Activated T-helper 17 cell treated with anti-CD3 and anti-CD28 coated beads, Interleukin-2, amount 50 U/mL, for 72 hours (primary cell): ENCODE results near the gene CARD10. TPM values are rescaled to one million over a fixed set of nuclear protein-coding genes. Genes with fewer than 3 reads are reported as not detected.
A peak's percentile ranks its signal among the peaks of the same experiment; 100 is the strongest.
"Not testable (repeated sequence)": the region's sequence is repeated elsewhere in the genome, so short reads cannot be mapped to it uniquely, and the experiment has no call there.

ENCODE experiments used
- ATAC-seq: fragments of 150-1000 bp; cut with Tn5 transposase; replicated peaks from 2 replicates; pipeline ENCODE4 v1.10.0; 2021; ENCODE audit warnings: mild to moderate bottlenecking, moderate library complexity
- H3K27ac Mint-ChIP-seq: one replicate; pipeline ENCODE4 v1.8.0; 2022; ENCODE audit warnings: mixed read lengths
- H3K27me3 Mint-ChIP-seq: one replicate; pipeline ENCODE4 v1.8.0; 2022; ENCODE audit warnings: mixed read lengths
- H3K36me3 Mint-ChIP-seq: one replicate; pipeline ENCODE4 v1.8.0; 2022; ENCODE audit warnings: low read depth, mild to moderate bottlenecking, mixed read lengths
- H3K4me1 Mint-ChIP-seq: one replicate; pipeline ENCODE4 v1.8.0; 2022; ENCODE audit warnings: mixed read lengths
- H3K4me3 Mint-ChIP-seq: one replicate; pipeline ENCODE4 v1.8.0; 2022; ENCODE audit warnings: mild to moderate bottlenecking, mixed read lengths
- H3K9me3 Mint-ChIP-seq: one replicate; pipeline ENCODE4 v1.8.0; 2022; ENCODE audit warnings: mixed read lengths
- total RNA-seq, 2 donors: library from RNA; stranded (reverse); gene quantifications; one replicate each; pipeline ENCODE4 v1.2.3, GENCODE V29; 2022

CARD10 gene
- total RNA-seq, 2 donors from 2014 or later = 0.09 TPM; not detected in 1

DNA sequence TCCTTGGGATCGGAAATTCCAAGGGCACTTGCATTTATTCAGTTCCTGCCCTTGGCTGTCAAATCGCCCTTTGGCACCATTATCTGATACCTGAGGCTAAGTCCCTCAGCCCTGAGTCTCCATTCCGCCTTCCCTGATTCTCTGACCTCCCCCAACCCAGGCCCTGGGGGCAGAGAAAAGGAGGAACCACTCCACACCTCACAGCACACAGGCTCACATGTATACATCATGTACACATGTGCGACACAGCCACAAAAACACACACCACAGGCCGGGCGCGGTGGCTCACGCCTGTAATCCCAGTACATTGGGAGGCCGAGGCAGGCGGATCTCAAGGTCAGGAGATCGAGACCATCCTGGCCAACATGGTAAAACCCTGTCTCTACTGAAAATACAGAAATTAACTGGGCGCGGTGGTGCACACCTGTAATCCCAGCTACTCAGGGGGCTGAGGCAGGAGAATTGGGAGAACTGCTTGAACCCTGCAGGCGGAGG is 51.0 kb downstream of the CARD10 start:
- peaks cover 92% of the 10 kb centered on the region for H3K36me3 Mint-ChIP-seq
- not testable (repeated sequence) for H3K27me3 Mint-ChIP-seq, H3K4me3 Mint-ChIP-seq, ATAC-seq, H3K9me3 Mint-ChIP-seq
- peaks cover 13% of the 10 kb centered on the region for H3K4me1 Mint-ChIP-seq
- H3K27ac Mint-ChIP-seq = peak overlapping the region; percentile 70

DNA sequence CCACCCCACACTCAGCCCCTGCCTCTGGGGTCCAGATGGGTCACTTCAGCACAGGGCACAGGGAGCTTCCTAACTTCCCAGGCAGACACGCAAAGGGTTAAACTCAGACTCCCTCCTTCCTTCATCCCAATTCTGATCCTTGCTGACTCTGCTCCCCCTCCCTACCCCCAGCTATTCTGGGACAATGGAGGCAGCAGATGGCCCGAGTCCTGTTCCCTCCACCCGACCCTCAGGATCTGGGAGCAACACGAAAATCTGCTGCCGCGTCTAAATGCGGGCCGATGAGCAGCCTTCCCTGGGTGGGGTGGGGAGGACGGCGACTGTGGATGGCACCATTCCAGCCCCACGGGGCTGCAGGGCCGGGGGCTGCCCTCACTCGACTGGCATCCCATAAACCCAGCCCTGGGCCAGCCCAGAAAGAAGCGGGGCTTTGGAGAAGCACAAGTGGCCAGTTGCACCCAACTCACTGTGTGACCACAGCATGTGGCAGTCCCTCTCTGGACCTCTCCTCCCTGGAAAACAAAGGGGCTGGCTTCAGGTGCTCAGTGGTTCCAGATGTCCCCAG is 51.7 kb downstream of the CARD10 start:
- H3K36me3 Mint-ChIP-seq = peaks cover 87% of the 10 kb centered on the region
- peaks cover 13% of the 10 kb centered on the region for H3K4me1 Mint-ChIP-seq
- H3K27me3 Mint-ChIP-seq = no peaks in the 10 kb centered on the region
- H3K4me3 Mint-ChIP-seq = no peak overlapping the region
- ATAC-seq = no peak
- peak overlapping the region; percentile 70 for H3K27ac Mint-ChIP-seq
- no peaks in the 10 kb centered on the region for H3K9me3 Mint-ChIP-seq

GRCh38 chr22:37464181-37464580 is 55.0 kb downstream of the CARD10 start:
- Mint-ChIP-seq H3K4me3 (no peak overlapping the region), H3K9me3 (no peaks in the 10 kb centered on the region)

GRCh38 chr22:37462983-37463382 is 56.2 kb downstream of the CARD10 start:
- H3K27ac Mint-ChIP-seq = no peak overlapping the region
- H3K27me3 Mint-ChIP-seq = no peaks in the 10 kb centered on the region
- peaks cover 8% of the 10 kb centered on the region for H3K4me1 Mint-ChIP-seq
- H3K36me3 Mint-ChIP-seq = peaks cover 67% of the 10 kb centered on the region
- H3K4me3 Mint-ChIP-seq = no peak overlapping the region
- ATAC-seq = no peak
- no peaks in the 10 kb centered on the region for H3K9me3 Mint-ChIP-seq

More at GRCh38 chr22:37464181-37464580, 55.0 kb downstream of the CARD10 start:
- peaks cover 8% of the 10 kb centered on the region for H3K4me1 Mint-ChIP-seq
- peak overlapping the region; percentile 43 for H3K27ac Mint-ChIP-seq
- ATAC-seq = no peak
- peaks cover 72% of the 10 kb centered on the region for H3K36me3 Mint-ChIP-seq
- H3K27me3 Mint-ChIP-seq = no peaks in the 10 kb centered on the region

- no peak overlapping the region for H3K27ac Mint-ChIP-seq
- peaks cover 63% of the 10 kb centered on the region for H3K36me3 Mint-ChIP-seq
- no peak for ATAC-seq
- no peak overlapping the region for H3K4me3 Mint-ChIP-seq
- H3K27me3 Mint-ChIP-seq = no peaks in the 10 kb centered on the region
- no peaks in the 10 kb centered on the region for H3K9me3 Mint-ChIP-seq
- H3K4me1 Mint-ChIP-seq = peaks cover 10% of the 10 kb centered on the region
Observed at GRCh38 chr22:37462436-37462835, 56.8 kb downstream of the CARD10 start.

DNA sequence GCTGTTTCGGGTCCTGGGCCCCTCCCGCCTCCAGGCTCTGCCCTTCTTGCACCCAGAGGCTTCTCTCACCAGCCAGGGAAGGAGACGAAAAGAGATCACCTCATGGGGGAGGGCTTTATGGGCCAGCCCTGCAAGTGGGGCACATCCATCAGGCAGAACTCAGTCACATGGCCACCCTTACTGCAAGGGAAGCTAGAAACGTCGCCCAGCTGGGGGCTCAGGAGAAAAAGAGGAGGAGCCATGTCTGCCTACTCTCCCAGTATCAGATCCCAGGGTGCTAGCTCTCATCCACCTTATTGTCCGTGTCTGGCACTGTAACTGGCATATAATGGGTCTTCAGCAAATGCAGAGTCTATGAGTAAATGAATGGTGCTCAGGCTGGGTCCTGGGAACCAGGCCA is 57.3 kb downstream of the CARD10 start:
- no peaks in the 10 kb centered on the region for H3K27me3 Mint-ChIP-seq
- no peak overlapping the region for H3K27ac Mint-ChIP-seq
- H3K36me3 Mint-ChIP-seq = peaks cover 58% of the 10 kb centered on the region
- H3K4me3 Mint-ChIP-seq = no peak overlapping the region
- no peak for ATAC-seq
- H3K9me3 Mint-ChIP-seq = no peaks in the 10 kb centered on the region
- H3K4me1 Mint-ChIP-seq = peaks cover 12% of the 10 kb centered on the region

DNA sequence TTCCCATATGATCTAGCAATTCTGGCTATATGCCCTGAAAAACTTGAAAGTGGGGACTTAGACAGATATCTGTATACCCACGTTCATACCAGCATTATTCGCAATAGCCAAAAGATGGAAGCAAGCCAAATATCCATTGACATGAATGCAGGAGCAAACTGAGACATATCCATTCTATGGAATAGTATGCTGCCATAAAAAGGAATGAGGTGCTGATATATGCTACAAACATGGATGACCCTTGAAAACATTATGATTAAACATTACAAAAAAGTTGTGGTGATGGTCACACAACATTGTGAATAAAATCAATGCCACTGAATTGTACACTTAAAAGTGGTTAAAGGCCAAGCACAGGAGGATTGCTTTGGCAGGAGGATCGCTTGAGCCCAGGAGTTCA is 58.5 kb downstream of the CARD10 start:
- H3K27ac Mint-ChIP-seq = no peak overlapping the region
- ATAC-seq = no peak
- peaks cover 45% of the 10 kb centered on the region for H3K36me3 Mint-ChIP-seq
- peaks cover 10% of the 10 kb centered on the region for H3K4me1 Mint-ChIP-seq
- no peak overlapping the region for H3K4me3 Mint-ChIP-seq
- H3K27me3 Mint-ChIP-seq = no peaks in the 10 kb centered on the region
- H3K9me3 Mint-ChIP-seq = no peaks in the 10 kb centered on the region

DNA sequence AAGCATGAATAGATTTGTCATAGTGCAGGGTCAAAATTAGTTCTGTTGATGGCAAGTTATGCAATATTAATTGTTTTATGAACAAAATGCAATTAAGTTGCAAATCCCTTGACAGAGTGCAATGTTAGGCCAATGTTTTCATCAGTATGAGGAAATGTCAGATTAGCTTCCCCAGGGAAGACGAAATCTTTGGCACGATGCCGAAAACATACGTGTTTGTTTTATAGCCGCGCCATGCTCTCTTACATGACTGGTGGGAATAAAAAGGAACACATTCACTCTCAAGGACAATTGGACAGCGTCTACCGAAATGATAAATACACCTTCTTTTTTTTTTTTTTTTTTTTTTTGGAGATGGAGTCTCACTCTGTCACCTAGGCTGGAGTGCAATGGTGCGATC is 60.0 kb downstream of the CARD10 start:
- ATAC-seq = no peak
- H3K27me3 Mint-ChIP-seq = no peaks in the 10 kb centered on the region
- H3K4me1 Mint-ChIP-seq = peaks cover 3% of the 10 kb centered on the region

DNA sequence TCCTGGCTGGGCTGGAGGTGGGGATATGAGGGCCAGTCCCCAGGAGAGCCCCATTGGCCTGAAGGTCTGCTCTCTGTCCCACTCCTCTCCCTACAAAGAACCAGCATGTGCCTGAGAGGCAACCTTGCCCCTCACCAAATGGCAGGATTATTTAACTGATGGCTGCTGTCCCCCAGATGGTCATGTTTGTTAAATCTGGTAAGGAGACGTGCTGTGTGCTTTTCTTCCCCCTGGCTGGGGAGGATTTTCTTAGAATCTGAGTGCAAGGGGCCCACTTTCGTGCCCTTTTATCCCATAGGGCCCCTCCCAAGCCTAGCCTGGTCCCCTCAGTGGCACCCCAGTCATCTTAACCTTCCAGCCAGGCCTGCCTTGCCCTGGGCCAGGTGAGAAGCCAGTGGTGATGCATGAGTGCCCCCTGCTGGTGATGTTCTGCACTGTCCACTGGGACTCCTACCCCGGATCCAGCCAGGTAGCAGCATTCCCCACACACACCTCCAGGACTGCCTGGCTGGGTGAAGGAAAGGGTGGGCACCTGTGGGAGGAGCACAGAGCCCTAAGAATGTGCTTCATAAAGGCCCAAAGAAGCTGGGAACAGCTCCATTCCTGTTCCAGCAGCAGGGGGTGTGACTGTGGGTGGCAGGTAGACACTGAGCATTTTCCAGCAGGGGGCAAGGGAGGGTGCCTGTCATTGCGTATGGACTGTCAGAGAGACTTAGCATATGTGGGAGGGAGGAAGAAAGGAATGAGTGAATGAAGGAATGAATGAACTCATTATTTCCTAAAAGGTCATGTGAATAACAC is 61.9 kb downstream of the CARD10 start:
- no peaks in the 10 kb centered on the region for H3K9me3 Mint-ChIP-seq
- H3K4me1 Mint-ChIP-seq = peaks cover 3% of the 10 kb centered on the region
- peak; percentile 99 for ATAC-seq
- no peak overlapping the region for H3K4me3 Mint-ChIP-seq
- peaks cover 24% of the 10 kb centered on the region for H3K36me3 Mint-ChIP-seq
- H3K27me3 Mint-ChIP-seq = no peaks in the 10 kb centered on the region
- H3K27ac Mint-ChIP-seq = peak overlapping the region; percentile 78

More for the DNA sequence above, 60.0 kb downstream of the CARD10 start:
- no peak overlapping the region for H3K27ac Mint-ChIP-seq
- H3K9me3 Mint-ChIP-seq = no peaks in the 10 kb centered on the region
- H3K4me3 Mint-ChIP-seq = no peak overlapping the region
- peaks cover 32% of the 10 kb centered on the region for H3K36me3 Mint-ChIP-seq

DNA sequence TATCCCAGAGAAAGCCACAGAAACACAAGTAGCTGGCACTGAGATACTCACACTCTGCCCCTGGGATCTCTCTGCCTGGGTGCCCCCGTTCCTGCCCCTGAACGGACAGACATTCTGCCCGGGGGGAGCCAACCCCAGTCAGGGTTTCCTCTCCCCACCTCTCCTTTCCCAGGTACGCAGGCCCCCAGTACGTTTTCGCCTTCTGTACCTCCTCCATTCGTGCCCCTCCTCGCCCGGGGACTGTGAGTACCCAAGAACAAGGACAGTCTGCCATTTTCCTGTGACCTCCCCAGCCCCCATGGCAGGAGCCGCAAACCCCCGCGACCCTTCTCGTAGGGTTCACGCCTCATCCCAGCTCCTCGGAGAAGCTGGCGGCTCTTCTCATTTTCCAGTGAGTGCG is 62.9 kb downstream of the CARD10 start:
- Mint-ChIP-seq H3K4me1 (peaks cover 3% of the 10 kb centered on the region), H3K27ac (no peak overlapping the region), H3K36me3 (peaks cover 30% of the 10 kb centered on the region), H3K4me3 (no peak overlapping the region), H3K9me3 (no peaks in the 10 kb centered on the region), H3K27me3 (no peaks in the 10 kb centered on the region)
- ATAC-seq = no peak

DNA sequence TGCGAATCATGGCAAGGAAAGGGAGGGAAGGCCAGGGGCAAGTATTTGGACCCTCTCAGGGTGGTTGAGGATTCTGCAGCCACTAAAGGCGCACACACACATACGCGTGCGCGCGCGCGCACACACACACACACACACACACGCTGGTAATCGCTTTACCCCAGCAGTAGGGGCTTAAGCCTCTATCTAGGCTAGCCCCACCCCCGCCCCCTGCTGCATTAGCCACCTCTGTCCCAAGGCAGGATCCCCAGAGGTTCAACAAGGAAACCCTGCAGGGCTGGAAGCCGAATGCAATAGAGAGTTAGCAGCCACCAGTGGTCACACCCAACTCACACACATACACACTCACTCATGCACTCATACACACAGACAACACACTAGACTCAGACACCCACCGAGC is 63.3 kb downstream of the CARD10 start:
- Mint-ChIP-seq H3K9me3 (no peaks in the 10 kb centered on the region), H3K36me3 (peaks cover 30% of the 10 kb centered on the region), H3K4me3 (no peak overlapping the region), H3K4me1 (peaks cover 3% of the 10 kb centered on the region), H3K27ac (peak overlapping the region; percentile 29), H3K27me3 (no peaks in the 10 kb centered on the region)
- no peak for ATAC-seq

GRCh38 chr22:37454857-37455686 is 64.1 kb downstream of the CARD10 start:
- Mint-ChIP-seq H3K36me3 (peaks cover 22% of the 10 kb centered on the region), H3K4me3 (no peak overlapping the region), H3K27ac (peak overlapping the region; percentile 29), H3K4me1 (peaks cover 9% of the 10 kb centered on the region), H3K27me3 (no peaks in the 10 kb centered on the region), H3K9me3 (no peaks in the 10 kb centered on the region)
- no peak for ATAC-seq

DNA sequence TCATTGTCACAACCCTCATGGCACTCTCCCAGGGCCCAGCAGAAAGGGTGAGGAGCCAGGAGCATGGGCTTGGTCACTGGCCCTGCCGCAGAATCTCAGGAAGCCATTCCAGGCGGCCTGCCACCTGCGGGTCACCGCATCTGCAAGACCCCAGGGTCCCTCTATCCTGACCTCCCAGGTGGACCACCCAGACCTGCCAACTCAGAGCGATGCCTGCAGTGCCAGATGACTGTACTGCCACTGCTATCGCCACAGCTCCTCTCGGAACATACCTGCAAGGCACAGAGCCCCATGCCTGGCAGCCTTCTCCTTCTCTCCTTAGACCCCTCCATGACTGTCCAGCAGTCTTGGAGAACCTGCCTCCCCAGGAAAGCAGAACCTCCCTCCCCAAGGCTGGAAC is 65.5 kb downstream of the CARD10 start:
- no peak for ATAC-seq
- H3K4me1 Mint-ChIP-seq = peaks cover 9% of the 10 kb centered on the region
- H3K4me3 Mint-ChIP-seq = no peak overlapping the region
- peaks cover 8% of the 10 kb centered on the region for H3K36me3 Mint-ChIP-seq
- peak overlapping the region; percentile 41 for H3K27ac Mint-ChIP-seq
- no peaks in the 10 kb centered on the region for H3K9me3 Mint-ChIP-seq
- H3K27me3 Mint-ChIP-seq = no peaks in the 10 kb centered on the region

DNA sequence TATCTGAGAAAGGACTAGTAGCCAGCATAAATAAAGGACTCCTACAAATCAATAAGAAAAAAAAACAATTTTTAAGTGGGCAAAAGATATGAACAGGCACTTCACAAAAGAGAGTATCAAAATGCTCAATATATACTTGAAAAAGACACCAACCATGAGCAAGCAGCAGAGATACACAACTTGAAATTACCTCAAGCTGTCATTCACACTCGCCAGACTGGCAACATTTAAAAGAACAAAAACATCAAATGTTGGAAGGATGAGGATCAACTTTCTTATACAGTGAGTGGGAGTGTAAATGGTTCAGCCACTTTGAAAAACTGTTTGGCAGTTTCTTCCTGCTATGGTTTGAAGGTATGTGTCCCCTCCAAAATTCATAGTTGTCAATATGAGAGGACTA is 68.0 kb downstream of the CARD10 start:
- Mint-ChIP-seq H3K27me3 (no peaks in the 10 kb centered on the region), H3K9me3 (no peaks in the 10 kb centered on the region), H3K4me1 (peaks cover 6% of the 10 kb centered on the region), H3K4me3 (no peak overlapping the region), H3K36me3 (peaks cover 6% of the 10 kb centered on the region), H3K27ac (peak overlapping the region; percentile 62)
- ATAC-seq = no peak
